Activated CD4-positive, alpha-beta memory T cell treated with anti-CD3 and anti-CD28 coated beads for 36 hours (primary cell): Measurements from ENCODE around the gene MINDY4B. TPM values are rescaled to one million over a fixed set of nuclear protein-coding genes. Genes with fewer than 3 reads are reported as not detected.
A peak's percentile ranks its signal among the peaks of the same experiment; 100 is the strongest.

ENCODE experiments used
- CTCF ChIA-PET: fragments of 350-600 bp; sonication (Branson Sonifier 250); formaldehyde crosslinking; loops from one replicate; lab custom pipeline; 2021; ENCODE audit warnings: antibody characterized with exemption, inconsistent platforms; lab: Charles Lee
- POLR2A ChIA-PET: fragments of 350-600 bp; sonication (Branson Sonifier 250); formaldehyde crosslinking; loops from one replicate; lab custom pipeline; 2021; ENCODE audit warnings: antibody characterized with exemption; lab: Charles Lee
- DNase-seq: peaks from one replicate; pipeline ENCODE4 v3.0.0-alpha.2; 2020
- H3K27ac Mint-ChIP-seq: one replicate; pipeline ENCODE4 v1.8.0; 2021; ENCODE audit warnings: mixed read lengths
- H3K27me3 Mint-ChIP-seq: one replicate; pipeline ENCODE4 v1.8.0; 2021; ENCODE audit warnings: mixed read lengths
- H3K36me3 Mint-ChIP-seq: one replicate; pipeline ENCODE4 v1.8.0; 2021; ENCODE audit warnings: mixed read lengths
- H3K4me1 Mint-ChIP-seq: one replicate; pipeline ENCODE4 v1.8.0; 2021; ENCODE audit warnings: low read depth, mixed read lengths
- H3K4me3 Mint-ChIP-seq: one replicate; pipeline ENCODE4 v1.8.0; 2021; ENCODE audit warnings: mild to moderate bottlenecking, mixed read lengths
- H3K9me3 Mint-ChIP-seq: one replicate; pipeline ENCODE4 v1.8.0; 2021; ENCODE audit warnings: mixed read lengths
- intact Hi-C: fragments of 100-400 bp; cut with micrococcal nuclease; formaldehyde crosslinking; loops from one replicate; pipeline ENCODE4 v1.15.1; 2023
- total RNA-seq, 2 experiments: library from RNA; stranded (reverse); gene quantifications; one replicate each; pipeline ENCODE4 v1.2.3, GENCODE V29; 2021

MINDY4B gene
- total RNA-seq, 2 experiments from 2014 or later: not detected

DNA sequence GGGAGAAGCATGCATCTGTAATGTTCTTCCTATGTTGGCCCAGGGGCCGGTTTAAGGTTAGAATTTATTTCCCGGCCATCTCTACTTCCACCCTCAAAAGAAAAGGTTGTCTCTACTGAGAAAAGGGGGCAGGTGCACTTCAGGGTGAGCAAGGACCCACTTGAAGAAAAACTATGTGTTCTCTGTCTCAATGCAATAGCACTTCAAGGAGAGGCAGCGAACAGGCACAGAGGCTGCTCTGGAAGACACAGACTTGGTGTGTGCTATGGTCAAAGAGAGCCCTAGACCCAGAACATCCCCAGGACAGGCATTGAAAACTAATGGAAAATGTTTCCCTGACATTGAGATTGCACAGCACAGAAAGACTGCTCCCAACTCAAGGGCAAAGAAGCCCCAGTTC is 7.6 kb downstream of the MINDY4B start:
- POLR2A ChIA-PET: interaction anchor here (0.6 kb wide), 1 partner anchor 30 kb away, joined by 3 read pairs; no protein-coding TSS in a partner anchor
- Mint-ChIP-seq H3K36me3 (no peaks in the 10 kb centered on the region), H3K27me3 (peaks cover 1% of the 10 kb centered on the region), H3K9me3 (no peaks in the 10 kb centered on the region), H3K27ac (no peak overlapping the region), H3K4me1 (no peaks in the 10 kb centered on the region), H3K4me3 (no peak overlapping the region)
- intact Hi-C loops: no loop called here
- CTCF ChIA-PET: no interaction called here
- no peak for DNase-seq

GRCh38 chr3:150890831-150891230 is 14.4 kb downstream of the MINDY4B start:
- Mint-ChIP-seq H3K27me3 (peaks cover 13% of the 10 kb centered on the region), H3K36me3 (no peaks in the 10 kb centered on the region), H3K4me1 (no peaks in the 10 kb centered on the region), H3K9me3 (no peaks in the 10 kb centered on the region), H3K27ac (no peak overlapping the region), H3K4me3 (no peak overlapping the region)
- no peak for DNase-seq
- ChIA-PET CTCF (no interaction called here), POLR2A (no interaction called here)
- intact Hi-C loops: no loop called here

DNA sequence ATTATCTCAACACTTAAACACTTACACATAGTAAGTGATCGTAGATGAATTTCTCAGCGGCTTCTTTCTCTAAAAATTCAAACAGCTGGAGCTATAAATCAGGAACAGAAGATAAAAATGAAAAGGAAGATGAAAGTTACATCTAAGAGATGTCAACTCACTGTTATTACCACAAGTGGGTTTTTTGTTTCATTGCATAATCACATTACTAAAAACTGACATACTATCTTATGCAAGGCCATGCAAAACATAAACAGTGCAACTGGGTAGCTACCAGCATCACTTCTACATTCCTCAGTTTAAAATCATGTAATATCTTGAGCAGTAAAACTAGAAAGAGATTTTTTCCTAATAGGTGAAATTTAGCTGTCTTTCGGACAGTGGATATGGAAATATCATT is 14.9 kb downstream of the MINDY4B start:
- DNase-seq: no peak
- intact Hi-C loops: no loop called here
- Mint-ChIP-seq H3K9me3 (no peaks in the 10 kb centered on the region), H3K36me3 (no peaks in the 10 kb centered on the region), H3K4me3 (no peak overlapping the region), H3K4me1 (no peaks in the 10 kb centered on the region), H3K27me3 (peaks cover 16% of the 10 kb centered on the region), H3K27ac (no peak overlapping the region)
- CTCF ChIA-PET: no interaction called here
- POLR2A ChIA-PET: no interaction called here

GRCh38 chr3:150889106-150889505 is 16.1 kb downstream of the MINDY4B start:
- intact Hi-C loops: no loop called here
- no peaks in the 10 kb centered on the region for H3K4me1 Mint-ChIP-seq
- H3K27me3 Mint-ChIP-seq: peaks cover 16% of the 10 kb centered on the region
- no peaks in the 10 kb centered on the region for H3K36me3 Mint-ChIP-seq
- CTCF ChIA-PET: no interaction called here
- H3K27ac Mint-ChIP-seq: no peak overlapping the region
- DNase-seq: no peak
- H3K4me3 Mint-ChIP-seq: no peak overlapping the region
- POLR2A ChIA-PET: no interaction called here
- H3K9me3 Mint-ChIP-seq: no peaks in the 10 kb centered on the region

DNA sequence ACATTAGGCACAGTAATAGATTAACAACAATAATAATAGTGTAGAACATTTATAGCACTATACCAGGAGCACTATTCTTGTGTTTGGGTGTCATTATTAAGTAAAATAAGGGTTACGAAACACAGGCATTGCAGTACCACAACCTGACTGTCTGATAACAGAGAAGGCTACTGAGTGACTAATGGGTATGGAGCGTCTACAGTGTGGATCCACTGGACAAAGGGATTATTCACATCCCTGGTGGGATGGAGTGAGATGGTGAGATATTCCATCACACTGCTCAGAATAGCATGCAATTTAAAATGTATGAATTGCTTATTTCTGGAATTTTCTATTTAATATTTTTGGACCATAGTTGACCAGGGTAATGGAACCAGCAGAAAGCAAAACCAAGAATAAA is 18.2 kb downstream of the MINDY4B start:
- no peaks in the 10 kb centered on the region for H3K9me3 Mint-ChIP-seq
- H3K4me3 Mint-ChIP-seq: no peak overlapping the region
- POLR2A ChIA-PET: no interaction called here
- intact Hi-C loops: no loop called here
- no peak for DNase-seq
- H3K27ac Mint-ChIP-seq: no peak overlapping the region
- CTCF ChIA-PET: no interaction called here
- no peaks in the 10 kb centered on the region for H3K36me3 Mint-ChIP-seq
- H3K27me3 Mint-ChIP-seq: peaks cover 21% of the 10 kb centered on the region
- H3K4me1 Mint-ChIP-seq: no peaks in the 10 kb centered on the region

GRCh38 chr3:150885535-150885934 is 19.7 kb downstream of the MINDY4B start:
- Mint-ChIP-seq H3K9me3 (no peaks in the 10 kb centered on the region), H3K4me3 (no peak overlapping the region), H3K36me3 (no peaks in the 10 kb centered on the region), H3K27me3 (peaks cover 18% of the 10 kb centered on the region), H3K4me1 (no peaks in the 10 kb centered on the region), H3K27ac (no peak overlapping the region)
- ChIA-PET POLR2A (no interaction called here), CTCF (interaction anchor here (0.6 kb wide), 2 partner anchors 70 to 126 kb away, joined by 3 to 7 read pairs; no protein-coding TSS in a partner anchor)
- no peak for DNase-seq
- intact Hi-C loops: no loop called here

- H3K27ac Mint-ChIP-seq: no peak overlapping the region
- no peak overlapping the region for H3K4me3 Mint-ChIP-seq
- no peaks in the 10 kb centered on the region for H3K36me3 Mint-ChIP-seq
- no peak for DNase-seq
- peaks cover 8% of the 10 kb centered on the region for H3K27me3 Mint-ChIP-seq
- H3K4me1 Mint-ChIP-seq: peaks cover 5% of the 10 kb centered on the region
- ChIA-PET CTCF (interaction anchor here (1.0 kb wide), 1 partner anchor 91 kb away, joined by 3 read pairs; no protein-coding TSS in a partner anchor), POLR2A (no interaction called here)
- H3K9me3 Mint-ChIP-seq: no peaks in the 10 kb centered on the region
- intact Hi-C loops: no loop called here
Observed at GRCh38 chr3:150878996-150879575, 26.2 kb downstream of the MINDY4B start.

DNA sequence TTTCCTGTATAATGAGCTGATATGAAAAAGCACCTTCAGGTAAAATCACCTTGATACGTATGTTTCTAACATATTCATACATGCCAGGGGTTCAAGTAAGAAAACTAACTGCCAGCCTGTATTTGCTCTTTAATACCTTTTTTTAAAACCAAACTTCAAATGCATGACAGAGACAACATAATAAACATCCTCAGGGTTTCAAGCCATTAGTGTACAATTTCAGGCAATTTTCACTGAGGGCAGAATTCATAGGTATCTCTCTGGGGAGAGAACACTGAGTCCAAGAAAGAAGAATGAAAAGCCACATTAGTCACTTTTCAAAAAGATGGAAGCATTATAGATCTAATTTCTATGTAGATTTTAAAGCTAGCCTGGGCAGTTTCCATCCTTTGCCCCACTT is 26.9 kb downstream of the MINDY4B start:
- ChIA-PET CTCF (interaction anchor here (1.0 kb wide), 1 partner anchor 90 kb away, joined by 3 read pairs; no protein-coding TSS in a partner anchor), POLR2A (no interaction called here)
- Mint-ChIP-seq H3K9me3 (no peaks in the 10 kb centered on the region), H3K36me3 (no peaks in the 10 kb centered on the region), H3K27ac (no peak overlapping the region), H3K4me1 (peaks cover 5% of the 10 kb centered on the region), H3K27me3 (peaks cover 5% of the 10 kb centered on the region), H3K4me3 (no peak overlapping the region)
- intact Hi-C loops: no loop called here
- DNase-seq: no peak

- H3K27me3 Mint-ChIP-seq: peaks cover 3% of the 10 kb centered on the region
- H3K4me3 Mint-ChIP-seq: no peak overlapping the region
- no peak for DNase-seq
- H3K36me3 Mint-ChIP-seq: no peaks in the 10 kb centered on the region
- intact Hi-C loops: no loop called here
- ChIA-PET CTCF (no interaction called here), POLR2A (no interaction called here)
- H3K9me3 Mint-ChIP-seq: no peaks in the 10 kb centered on the region
- H3K27ac Mint-ChIP-seq: no peak overlapping the region
- peaks cover 5% of the 10 kb centered on the region for H3K4me1 Mint-ChIP-seq
Observed at GRCh38 chr3:150877303-150877702, 27.9 kb downstream of the MINDY4B start.

DNA sequence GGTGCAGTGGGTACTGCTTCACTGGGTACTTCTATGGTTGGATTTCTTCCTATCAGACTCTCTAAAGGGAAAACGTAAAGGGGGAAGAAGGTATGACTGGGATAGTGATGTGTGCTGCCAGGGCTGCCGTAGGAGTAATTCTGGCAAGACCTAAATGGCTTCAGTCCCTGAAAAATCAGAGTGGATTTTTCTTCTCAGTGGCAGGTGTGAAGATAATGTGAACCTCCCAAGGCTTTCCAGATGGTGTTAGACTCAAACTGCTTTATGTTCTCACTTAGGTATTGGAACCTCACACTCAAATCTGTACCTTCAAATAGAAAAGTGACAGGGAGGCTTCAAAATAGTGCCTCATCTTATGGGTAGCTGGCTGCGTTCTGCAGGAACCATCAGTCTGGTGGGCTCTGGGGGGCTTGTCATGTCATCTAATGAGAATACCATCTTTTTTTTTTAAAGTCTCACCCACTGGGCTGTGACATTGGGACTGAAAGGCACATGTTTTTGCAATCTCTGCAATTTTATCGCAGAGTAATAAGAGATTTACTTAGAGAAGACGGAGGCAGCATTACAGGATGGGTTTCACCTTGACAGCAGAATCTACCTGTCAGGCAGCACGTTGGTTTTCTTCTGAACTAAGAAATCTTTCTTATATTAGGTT is 28.5 kb downstream of the MINDY4B start:
- peaks cover 5% of the 10 kb centered on the region for H3K4me1 Mint-ChIP-seq
- no peak overlapping the region for H3K27ac Mint-ChIP-seq
- H3K36me3 Mint-ChIP-seq: no peaks in the 10 kb centered on the region
- no peaks in the 10 kb centered on the region for H3K9me3 Mint-ChIP-seq
- POLR2A ChIA-PET: no interaction called here
- no peak for DNase-seq
- intact Hi-C loops: no loop called here
- H3K4me3 Mint-ChIP-seq: no peak overlapping the region
- H3K27me3 Mint-ChIP-seq: peaks cover 3% of the 10 kb centered on the region
- CTCF ChIA-PET: no interaction called here

DNA sequence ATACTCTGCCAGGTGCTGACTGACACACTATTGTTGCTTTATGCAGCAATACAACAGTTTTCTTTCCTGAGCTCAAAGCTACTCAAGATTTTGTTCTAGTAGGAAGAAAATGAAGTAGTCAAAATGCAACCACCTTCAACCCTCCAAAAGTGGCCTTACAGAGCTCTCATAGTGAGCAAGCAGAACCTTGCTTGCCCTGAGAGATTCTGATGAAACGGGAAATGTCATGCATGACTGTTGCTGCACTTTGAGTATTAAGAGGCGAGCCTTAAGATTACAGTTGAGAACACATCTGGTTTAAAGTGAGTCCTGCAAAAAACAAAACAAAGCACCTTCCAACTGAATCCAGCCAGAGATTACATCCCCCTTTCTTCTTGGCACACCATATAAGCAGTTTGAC is 29.7 kb downstream of the MINDY4B start:
- CTCF ChIA-PET: interaction anchor here (1.6 to 1.8 kb wide), 2 partner anchors 11 to 88 kb away, joined by 5 to 9 read pairs; no protein-coding TSS in a partner anchor
- H3K36me3 Mint-ChIP-seq: no peaks in the 10 kb centered on the region

GRCh38 chr3:150874666-150875219 is 30.5 kb downstream of the MINDY4B start:
- intact Hi-C loops: loop anchor here (2.0 kb wide), 1 partner anchor 90 kb away; no protein-coding TSS in a partner anchor
- H3K4me3 Mint-ChIP-seq: no peak overlapping the region

More for the DNA sequence above, 29.7 kb downstream of the MINDY4B start:
- Mint-ChIP-seq H3K27me3 (peaks cover 3% of the 10 kb centered on the region), H3K4me3 (no peak overlapping the region), H3K27ac (no peak overlapping the region), H3K4me1 (peaks cover 5% of the 10 kb centered on the region), H3K9me3 (no peaks in the 10 kb centered on the region)
- peak; percentile 16 for DNase-seq
- intact Hi-C loops: loop anchor here (2.0 kb wide), 1 partner anchor 91 kb away; no protein-coding TSS in a partner anchor
- POLR2A ChIA-PET: no interaction called here

More at GRCh38 chr3:150874666-150875219, 30.5 kb downstream of the MINDY4B start:
- CTCF ChIA-PET: interaction anchor here (1.6 to 1.8 kb wide), 2 partner anchors 10 to 87 kb away, joined by 5 to 9 read pairs; no protein-coding TSS in a partner anchor
- H3K36me3 Mint-ChIP-seq: no peaks in the 10 kb centered on the region
- POLR2A ChIA-PET: no interaction called here
- H3K4me1 Mint-ChIP-seq: peaks cover 5% of the 10 kb centered on the region
- no peak for DNase-seq
- no peaks in the 10 kb centered on the region for H3K9me3 Mint-ChIP-seq
- no peak overlapping the region for H3K27ac Mint-ChIP-seq
- H3K27me3 Mint-ChIP-seq: peaks cover 3% of the 10 kb centered on the region
